ENCODE results near the gene MXRA7. TPM values are rescaled to one million over a fixed set of nuclear protein-coding genes. Genes with fewer than 3 reads are reported as not detected.
"Not testable (repeated sequence)": the region's sequence is repeated elsewhere in the genome, so short reads cannot be mapped to it uniquely, and the experiment has no call there.

Gene MXRA7
- total RNA-seq, 5 donors from 2014 or later (not counting 1 experiment from before 2014, with no cell fraction given), result 5.9 to 14.7 (median 13.5) TPM

DNA sequence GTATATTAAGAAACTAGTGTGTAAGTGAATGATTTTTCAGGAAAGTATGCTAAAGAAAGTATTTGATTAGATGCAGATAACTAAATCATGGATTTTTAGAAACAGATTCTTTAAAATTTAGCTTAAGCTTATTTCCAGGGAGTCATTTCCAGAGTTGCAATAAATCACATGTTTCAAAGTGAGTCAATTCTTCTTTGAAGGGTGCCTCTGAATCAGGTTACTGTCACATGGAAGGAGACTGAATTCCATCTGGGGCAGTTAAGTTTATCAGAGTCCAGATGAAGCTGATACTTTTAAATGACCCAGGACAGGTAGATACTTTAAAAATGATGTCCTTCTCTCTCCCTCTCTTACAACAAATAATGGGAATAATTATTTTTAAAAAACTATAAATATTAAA is 32.2 kb upstream of the MXRA7 start:
- H3K27me3 Mint-ChIP-seq, result no peaks in the 10 kb centered on the region
- ChIA-PET CTCF (interaction anchor here in 1 of 2 donors (0.5 kb wide), 1 partner anchor 36 kb away, joined by 4 read pairs; no protein-coding TSS in a partner anchor), POLR2A (interaction anchor here in 1 of 2 donors (0.5 kb wide), 2 partner anchors 720 to 859 kb away, joined by 3 to 6 read pairs; no protein-coding TSS in a partner anchor)
- DNase-seq, result no peak
- no peak overlapping the region for H3K27ac Mint-ChIP-seq
- ATAC-seq (replicated peaks in 1 of 4), result no peak
- H3K4me3 Mint-ChIP-seq, result no peak overlapping the region
- Histone ChIP-seq H3K27me3 (replicated peaks in 1 of 2; ENCODE audit: control insufficient read depth in 2 of 2, extremely low read depth in 1 of 2, insufficient read depth in 2 of 2, low read length in 1 of 2) (no peaks in the 10 kb centered on the region), H3K36me3 (ENCODE audit: control insufficient read depth in 2 of 2, extremely low read depth in 1 of 2, insufficient read depth in 1 of 2, low read length in 1 of 2) (peaks cover 6 to 57% of the 10 kb centered on the region in 2 donors), H3K9me3 (no peaks in the 10 kb centered on the region), H3K4me3 (ENCODE audit: control insufficient read depth in 1 of 2, extremely low read depth in 1 of 2, low read length in 1 of 2) (no peak overlapping the region), H3K4me1 (ENCODE audit: control insufficient read depth in 1 of 2, extremely low read depth in 1 of 2, insufficient read depth in 2 of 2, low read length in 2 of 2) (peaks cover 11 to 12% of the 10 kb centered on the region in 2 experiments), H3K27ac (ENCODE audit: low read length) (no peak overlapping the region)
- H3K36me3 Mint-ChIP-seq, result peaks cover 48% of the 10 kb centered on the region
- H3K9me3 Mint-ChIP-seq, result no peaks in the 10 kb centered on the region
- peaks cover 17 to 31% (median 28%) of the 10 kb centered on the region in 3 donors for H3K4me1 Mint-ChIP-seq

DNA sequence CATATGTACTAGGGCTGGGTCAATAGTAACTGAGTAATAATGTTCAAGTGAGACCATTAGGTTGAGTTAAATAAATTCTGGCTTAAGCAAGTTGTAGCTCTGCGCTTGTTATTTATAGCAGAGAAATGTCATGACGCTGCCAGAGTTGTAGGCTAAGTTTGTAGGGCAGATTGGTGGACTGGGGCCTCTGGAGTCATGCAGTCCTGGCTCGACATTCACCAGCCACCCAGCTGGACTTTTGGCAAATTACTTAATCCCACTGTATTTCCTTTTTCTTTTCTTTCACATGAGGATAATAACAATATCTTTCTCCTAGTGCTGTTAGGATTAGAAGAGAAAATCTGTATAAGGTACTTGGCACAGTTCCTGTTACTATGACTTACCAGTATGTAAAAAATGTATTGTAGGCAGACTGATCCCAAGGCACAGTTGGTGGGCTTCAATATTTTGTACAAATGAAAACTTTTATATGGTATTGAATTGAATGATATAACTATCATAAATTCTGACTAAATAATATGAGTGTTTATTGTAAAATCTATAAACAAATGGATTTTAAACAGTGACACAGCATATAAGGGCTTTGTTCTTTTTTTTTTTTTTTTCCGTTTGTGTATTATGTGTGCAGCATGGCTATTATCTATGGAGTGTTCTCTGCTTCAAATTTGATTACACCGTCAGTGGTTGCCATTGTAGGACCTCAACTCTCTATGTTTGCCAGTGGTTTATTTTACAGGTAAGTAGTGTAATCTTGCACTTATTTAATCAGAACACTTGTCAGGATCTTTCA is 29.8 kb upstream of the MXRA7 start:
- no peaks in the 10 kb centered on the region for H3K27me3 ChIP-seq (replicated peaks in 1 of 2; ENCODE audit: control insufficient read depth in 2 of 2, extremely low read depth in 1 of 2, insufficient read depth in 2 of 2, low read length in 1 of 2)
- no peak overlapping the region for H3K27ac ChIP-seq (ENCODE audit: low read length)
- Mint-ChIP-seq H3K27me3 (no peaks in the 10 kb centered on the region), H3K4me1 (peaks cover 25 to 31% (median 30%) of the 10 kb centered on the region in 3 donors), H3K4me3 (no peak overlapping the region), H3K9me3 (no peaks in the 10 kb centered on the region), H3K36me3 (peaks cover 43% of the 10 kb centered on the region), H3K27ac (no peak overlapping the region)
- ATAC-seq (replicated peaks in 1 of 4) (no peak), DNase-seq (no peak)
- H3K9me3 ChIP-seq, result no peaks in the 10 kb centered on the region
- peaks cover 12 to 17% of the 10 kb centered on the region in 2 experiments for H3K4me1 ChIP-seq (ENCODE audit: control insufficient read depth in 1 of 2, extremely low read depth in 1 of 2, insufficient read depth in 2 of 2, low read length in 2 of 2)
- peaks cover 0 to 50% of the 10 kb centered on the region in 2 donors for H3K36me3 ChIP-seq (ENCODE audit: control insufficient read depth in 2 of 2, extremely low read depth in 1 of 2, insufficient read depth in 1 of 2, low read length in 1 of 2)
- POLR2A ChIA-PET, result interaction anchor here (0.6 to 0.7 kb wide), 2 partner anchors 15 to 16 kb away, joined by 3 to 4 read pairs; no protein-coding TSS in a partner anchor
- 100% methylated on average over 2 of the region's 5 CpGs for WGBS (ENCODE audit: insufficient coverage)
- H3K4me3 ChIP-seq (ENCODE audit: control insufficient read depth in 1 of 2, extremely low read depth in 1 of 2, low read length in 1 of 2), result no peak overlapping the region
- CTCF ChIA-PET, result no interaction called here

DNA sequence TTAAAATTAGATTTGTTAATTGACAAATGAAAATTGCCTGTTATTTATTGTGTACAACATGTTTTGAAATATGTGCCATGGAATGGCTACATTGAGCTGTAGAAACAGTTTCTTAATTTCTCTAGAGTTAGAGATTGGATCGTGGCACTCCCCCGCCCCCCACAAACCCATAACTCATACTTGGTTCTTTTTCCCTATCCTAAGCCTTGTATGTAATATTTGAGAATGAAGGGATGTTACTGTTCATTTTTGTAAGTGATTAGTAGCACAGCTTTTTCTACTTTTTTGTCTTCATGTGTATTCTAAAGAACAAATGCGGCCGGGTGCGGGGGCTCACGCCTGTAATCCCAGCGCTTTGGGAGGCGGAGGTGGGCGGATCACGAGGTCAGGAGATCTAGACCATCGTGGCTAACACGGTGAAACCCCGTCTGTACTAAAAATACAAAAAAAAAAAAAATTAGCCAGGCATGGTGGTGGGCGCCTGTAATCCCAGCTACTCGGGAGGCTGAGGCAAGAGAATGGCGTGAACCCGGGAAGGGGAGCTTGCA is 28.9 kb upstream of the MXRA7 start:
- H3K27me3 ChIP-seq (replicated peaks in 1 of 2; ENCODE audit: control insufficient read depth in 2 of 2, extremely low read depth in 1 of 2, insufficient read depth in 2 of 2, low read length in 1 of 2); H3K4me3 ChIP-seq (ENCODE audit: control insufficient read depth in 1 of 2, extremely low read depth in 1 of 2, low read length in 1 of 2); H3K27ac Mint-ChIP-seq; H3K9me3 ChIP-seq; DNase-seq; H3K27me3 Mint-ChIP-seq; H3K9me3 Mint-ChIP-seq; ATAC-seq (replicated peaks in 1 of 4); H3K27ac ChIP-seq (ENCODE audit: low read length); H3K4me3 Mint-ChIP-seq: not testable (repeated sequence)
- Mint-ChIP-seq H3K4me1 (peaks cover 34 to 40% (median 36%) of the 10 kb centered on the region in 3 donors), H3K36me3 (peaks cover 41% of the 10 kb centered on the region)
- WGBS (ENCODE audit: insufficient coverage), result 83% methylated on average over 6 of the region's 17 CpGs
- ChIA-PET POLR2A (interaction anchor here (0.5 to 0.7 kb wide), 4 partner anchors 15 to 79 kb away, joined by 3 to 6 read pairs (median 4); no protein-coding TSS in a partner anchor), CTCF (interaction anchor here in 1 of 2 donors (0.7 to 2.3 kb wide), 2 partner anchors 26 to 1979 kb away, joined by 4 to 8 read pairs; no protein-coding TSS in a partner anchor)
- H3K36me3 ChIP-seq (ENCODE audit: control insufficient read depth in 2 of 2, extremely low read depth in 1 of 2, insufficient read depth in 1 of 2, low read length in 1 of 2), result peaks cover 0 to 50% of the 10 kb centered on the region in 2 donors
- peaks cover 12 to 25% of the 10 kb centered on the region in 2 experiments for H3K4me1 ChIP-seq (ENCODE audit: control insufficient read depth in 1 of 2, extremely low read depth in 1 of 2, insufficient read depth in 2 of 2, low read length in 2 of 2)

DNA sequence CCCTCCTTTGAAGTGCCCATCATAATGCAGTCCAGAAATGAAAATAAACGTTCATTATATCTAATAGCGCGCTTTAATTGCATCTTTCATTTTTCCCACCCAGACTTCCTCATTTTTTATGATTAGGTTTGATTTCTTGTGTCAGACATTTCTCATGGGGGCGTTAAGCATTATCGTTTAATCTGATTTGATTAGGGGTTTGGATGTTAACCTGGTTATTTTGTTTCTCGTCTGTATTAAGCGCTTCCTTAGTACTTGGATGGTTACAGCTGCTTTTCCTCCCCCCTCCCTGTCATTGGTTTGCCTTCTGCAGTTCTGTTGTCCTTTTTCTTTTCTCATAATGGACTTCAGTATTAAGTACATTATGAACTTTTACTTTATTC is 27.7 kb upstream of the MXRA7 start:
- no CpG with 5 or more reads among the region's 7 CpGs for WGBS (ENCODE audit: insufficient coverage)
- Mint-ChIP-seq H3K27me3 (no peaks in the 10 kb centered on the region), H3K27ac (peak overlapping the region; percentile 97 to 98), H3K9me3 (no peaks in the 10 kb centered on the region), H3K4me3 (peak overlapping the region; percentile 93 to 95 (median 95)), H3K36me3 (peaks cover 45% of the 10 kb centered on the region), H3K4me1 (peaks cover 46 to 52% (median 48%) of the 10 kb centered on the region in 3 donors)
- Histone ChIP-seq H3K4me1 (ENCODE audit: control insufficient read depth in 1 of 2, extremely low read depth in 1 of 2, insufficient read depth in 2 of 2, low read length in 2 of 2) (peaks cover 21 to 37% of the 10 kb centered on the region in 2 experiments), H3K36me3 (ENCODE audit: control insufficient read depth in 2 of 2, extremely low read depth in 1 of 2, insufficient read depth in 1 of 2, low read length in 1 of 2) (peaks cover 0 to 51% of the 10 kb centered on the region in 2 donors), H3K27ac (ENCODE audit: low read length) (peak overlapping the region; percentile 97), H3K4me3 (ENCODE audit: control insufficient read depth in 1 of 2, extremely low read depth in 1 of 2, low read length in 1 of 2) (peak overlapping the region; percentile 81 to 94), H3K27me3 (replicated peaks in 1 of 2; ENCODE audit: control insufficient read depth in 2 of 2, extremely low read depth in 1 of 2, insufficient read depth in 2 of 2, low read length in 1 of 2) (no peaks in the 10 kb centered on the region), H3K9me3 (no peaks in the 10 kb centered on the region)
- DNase-seq, result no peak
- CTCF ChIA-PET, result interaction anchor here in 1 of 2 donors (0.6 to 2.3 kb wide), 4 partner anchors 12 to 78 kb away, joined by 3 to 8 read pairs (median 6); partner anchors contain the start of genes JMJD6 and METTL23
- no peak for ATAC-seq (replicated peaks in 1 of 4)
- POLR2A ChIA-PET, result interaction anchor here in 1 of 2 donors (1.0 kb wide), 1 partner anchor 12 kb away, joined by 6 read pairs; the partner anchor contains the start of genes JMJD6 and METTL23

GRCh38 chr17:76737676-76738467 is 27.1 kb upstream of the MXRA7 start, which contains the start of gene MFSD11:
MFSD11 (plus strand) TSS chr17:76738119; CDS start chr17:76738353, 234 bp downstream.
- H3K4me1 Mint-ChIP-seq, result peaks cover 52 to 58% (median 54%) of the 10 kb centered on the region in 3 donors
- H3K27ac Mint-ChIP-seq, result peak within 1 kb of the TSS; percentile 97 to 98
- ChIA-PET CTCF (interaction anchor here in 1 of 2 donors (0.6 to 2.3 kb wide), 3 partner anchors 11 to 78 kb away, joined by 3 to 8 read pairs (median 7); partner anchors contain the start of genes JMJD6 and METTL23), POLR2A (interaction anchor here (0.5 to 1.0 kb wide), 4 partner anchors 11 to 34 kb away, joined by 3 to 9 read pairs (median 5); partner anchors contain the start of genes JMJD6 (in 1 of the 2) and METTL23 (in 1 of the 2))
- Histone ChIP-seq H3K9me3 (no peaks in the 10 kb centered on the region), H3K4me1 (ENCODE audit: control insufficient read depth in 1 of 2, extremely low read depth in 1 of 2, insufficient read depth in 2 of 2, low read length in 2 of 2) (peaks cover 24 to 41% of the 10 kb centered on the region in 2 experiments), H3K36me3 (ENCODE audit: control insufficient read depth in 2 of 2, extremely low read depth in 1 of 2, insufficient read depth in 1 of 2, low read length in 1 of 2) (peaks cover 0 to 52% of the 10 kb centered on the region in 2 donors), H3K27ac (ENCODE audit: low read length) (peak within 1 kb of the TSS; percentile 97), H3K27me3 (replicated peaks in 1 of 2; ENCODE audit: control insufficient read depth in 2 of 2, extremely low read depth in 1 of 2, insufficient read depth in 2 of 2, low read length in 1 of 2) (no peaks in the 10 kb centered on the region), H3K4me3 (ENCODE audit: control insufficient read depth in 1 of 2, extremely low read depth in 1 of 2, low read length in 1 of 2) (peak within 1 kb of the TSS; percentile 81 to 94)
- ATAC-seq (replicated peaks in 1 of 4) (peak; percentile 71 to 73 (median 72)), DNase-seq (peak; percentile 80 to 95 (median 89))
- H3K27me3 Mint-ChIP-seq, result no peaks in the 10 kb centered on the region
- under 1% methylated on average over 52 of the region's 57 CpGs for WGBS (ENCODE audit: insufficient coverage)
- no peaks in the 10 kb centered on the region for H3K9me3 Mint-ChIP-seq
- H3K36me3 Mint-ChIP-seq, result peaks cover 46% of the 10 kb centered on the region
- H3K4me3 Mint-ChIP-seq, result peak within 1 kb of the TSS; percentile 93 to 95 (median 95)

Data from T-cell (primary cell).